T-cell (primary cell): ENCODE data around the gene KIF26A. TPM values are rescaled to one million over a fixed set of nuclear protein-coding genes. Genes with fewer than 3 reads are reported as not detected.

ENCODE experiments used
- ATAC-seq, 4 experiments: fragments of 200-7000 bp in 3 of 4; fragments of 150-1000 bp in 1 of 4; cut with Tn5 transposase; replicated peaks in 1 of 4; 1 replicate in 3 of 4; 2 replicates in 1 of 4; pipeline ENCODE4 v1.10.0; 2021; ENCODE audit warnings: moderate library complexity in 3 of 4, mild to moderate bottlenecking in 2 of 4, moderate number of reproducible peaks in 1 of 4
- CTCF ChIA-PET, 2 donors: fragments of 300-600 bp; sonication (Branson Sonifier 250); formaldehyde crosslinking; loops; one replicate each; lab custom pipeline; 2022; ENCODE audit warnings: antibody characterized with exemption in 2 of 2; lab: Charles Lee
- POLR2A ChIA-PET, 2 donors: fragments of 300-600 bp; sonication (Branson Sonifier 250); formaldehyde crosslinking; loops; one replicate each; lab custom pipeline; 2022; ENCODE audit warnings: antibody characterized with exemption in 2 of 2; lab: Charles Lee
- DNase-seq, 35 experiments: peaks; one replicate each; pipeline versions ENCODE4 v3.0.0 to v3.0.0-alpha.2; 2013 to 2023
- H3K27ac ChIP-seq: one replicate; pipeline ENCODE4 v1.5.1; 2013; ENCODE audit warnings: low read length
- H3K27me3 ChIP-seq, 2 experiments: replicated peaks in 1 of 2; 1 replicate in 1 of 2; 2 replicates in 1 of 2; pipeline versions ENCODE4 v1.6.1 to v1.7.0; 2013; ENCODE audit warnings: low read length in 1 of 2, mixed read lengths in 1 of 2; ENCODE audit not compliant: control insufficient read depth in 2 of 2, insufficient read depth in 2 of 2; ENCODE audit errors: extremely low read depth in 1 of 2
- H3K36me3 ChIP-seq, 2 donors: 1 replicate in 1 of 2; 2 replicates in 1 of 2; pipeline versions ENCODE4 v1.6.1 to v1.7.0; 2013; ENCODE audit warnings: low read length in 1 of 2; ENCODE audit not compliant: control insufficient read depth in 2 of 2, insufficient read depth in 1 of 2; ENCODE audit errors: extremely low read depth in 1 of 2
- H3K4me1 ChIP-seq, 2 experiments: 1 replicate in 1 of 2; 2 replicates in 1 of 2; pipeline versions ENCODE4 v1.6.1 to v1.7.0; 2013; ENCODE audit warnings: low read length in 2 of 2, mixed read lengths in 1 of 2; ENCODE audit not compliant: insufficient read depth in 2 of 2, control insufficient read depth in 1 of 2; ENCODE audit errors: extremely low read depth in 1 of 2
- H3K4me3 ChIP-seq, 2 donors: 1 replicate in 1 of 2; 2 replicates in 1 of 2; pipeline versions ENCODE4 v1.5.1 to v1.7.0; 2013; ENCODE audit warnings: mild to moderate bottlenecking in 2 of 2, low read length in 1 of 2, moderate library complexity in 1 of 2; ENCODE audit not compliant: control insufficient read depth in 1 of 2; ENCODE audit errors: extremely low read depth in 1 of 2
- H3K9me3 ChIP-seq: 2 replicates; pipeline ENCODE4 v1.7.0; 2013
- H3K27ac Mint-ChIP-seq, 2 donors: one replicate each; pipeline ENCODE4 v1.8.0; 2020 to 2021; ENCODE audit warnings: mild to moderate bottlenecking in 2 of 2, mixed read lengths in 2 of 2
- H3K27me3 Mint-ChIP-seq, 2 donors: one replicate each; pipeline ENCODE4 v1.8.0; 2021 to 2022; ENCODE audit warnings: mixed read lengths in 2 of 2
- H3K36me3 Mint-ChIP-seq: one replicate; pipeline ENCODE4 v1.8.0; 2021; ENCODE audit warnings: mixed read lengths
- H3K4me1 Mint-ChIP-seq, 3 donors: one replicate each; pipeline ENCODE4 v1.8.0; 2020 to 2022; ENCODE audit warnings: mixed read lengths in 3 of 3, mild to moderate bottlenecking in 1 of 3
- H3K4me3 Mint-ChIP-seq, 3 donors: one replicate each; pipeline ENCODE4 v1.8.0; 2020 to 2022; ENCODE audit warnings: mild to moderate bottlenecking in 3 of 3, mixed read lengths in 3 of 3, moderate library complexity in 3 of 3
- H3K9me3 Mint-ChIP-seq, 3 donors: one replicate each; pipeline ENCODE4 v1.8.0; 2020 to 2022; ENCODE audit warnings: mixed read lengths in 3 of 3
- WGBS: methylation state at CpG from one replicate; pipeline ENCODE4 v1.1.5; 2013; ENCODE audit warnings: missing lambda C conversion rate; ENCODE audit not compliant: insufficient coverage; 5-methylcytosine and 5-hydroxymethylcytosine counted together
- total RNA-seq, 35 experiments: library from RNA in 6 of 35; stranded (reverse) in 6 of 35; fragments of 120-200 nt in 1 of 35; gene quantifications; one replicate each; pipeline versions ENCODE4 v1.2.1 to v1.2.4 and lab custom pipeline; 2013 to 2026

The KIF26A gene
- 1 to 10 TPM in 1 of 5 donors, under 1 TPM in 4; 0.07 to 1.6 (median 0.44) TPM for total RNA-seq
- 0.52 TPM for total RNA-seq (2013)
- total RNA-seq (lab: John Stamatoyannopoulos, UW) = 0.05 to 3.4 (median 0.68) reads per million in 29 experiments

GRCh38 chr14:104138098-104138717 lies at the start of gene KIF26A:
Gene KIF26A (plus strand): TSS chr14:104138587. CDS start chr14:104138723, 136 bp downstream.
- POLR2A ChIA-PET = interaction anchor here in 1 of 2 donors (0.6 kb wide), 1 partner anchor 15 kb away, joined by 3 read pairs; no protein-coding TSS in a partner anchor
- H3K36me3 ChIP-seq = no peaks in the 10 kb centered on the region
- peaks cover 15 to 42% of the 10 kb centered on the region in 2 donors for H3K27me3 Mint-ChIP-seq
- H3K27ac ChIP-seq = no peak within 1 kb of the TSS
- no peaks in the 10 kb centered on the region for H3K9me3 ChIP-seq
- no peaks in the 10 kb centered on the region for H3K36me3 Mint-ChIP-seq
- no peaks in the 10 kb centered on the region for H3K9me3 Mint-ChIP-seq
- CTCF ChIA-PET = interaction anchor here in 1 of 2 donors (0.9 kb wide), 1 partner anchor 426 kb away, joined by 8 read pairs; no protein-coding TSS in a partner anchor
- under 1% methylated on average over 64 of the region's 77 CpGs for WGBS
- peaks cover 0 to 23% of the 10 kb centered on the region in 2 experiments for H3K4me1 ChIP-seq
- H3K4me1 Mint-ChIP-seq = peaks cover 4 to 10% (median 7%) of the 10 kb centered on the region in 3 donors
- H3K4me3 ChIP-seq = peak within 1 kb of the TSS; percentile 32 to 59
- DNase-seq (peak in 5 of 35 experiments; percentile 12 to 31 (median 20)), ATAC-seq (peak; percentile 35 to 49 (median 38))
- peaks cover 0 to 76% of the 10 kb centered on the region in 2 experiments for H3K27me3 ChIP-seq
- H3K4me3 Mint-ChIP-seq = peak within 1 kb of the TSS; percentile 43 to 67 (median 64)
- H3K27ac Mint-ChIP-seq = no peak within 1 kb of the TSS

GRCh38 chr14:104090071-104090748 lies 48.2 kb upstream of the KIF26A start:
- H3K4me1 ChIP-seq = peaks cover 0 to 11% of the 10 kb centered on the region in 2 experiments
- no peaks in the 10 kb centered on the region for H3K9me3 Mint-ChIP-seq
- WGBS = 88% methylated on average over 13 of the region's 20 CpGs
- peaks cover 0 to 39% of the 10 kb centered on the region in 2 experiments for H3K27me3 ChIP-seq
- H3K27ac ChIP-seq = no peak overlapping the region
- ATAC-seq = no peak
- H3K27me3 Mint-ChIP-seq = peaks cover 7 to 10% of the 10 kb centered on the region in 2 donors
- no peak overlapping the region for H3K4me3 Mint-ChIP-seq
- no peak for DNase-seq
- no peaks in the 10 kb centered on the region for H3K36me3 Mint-ChIP-seq
- H3K27ac Mint-ChIP-seq = no peak overlapping the region
- no peaks in the 10 kb centered on the region for H3K36me3 ChIP-seq
- no peak overlapping the region for H3K4me3 ChIP-seq
- ChIA-PET CTCF (no interaction called here), POLR2A (no interaction called here)
- peaks cover 3 to 7% (median 5%) of the 10 kb centered on the region in 3 donors for H3K4me1 Mint-ChIP-seq
- H3K9me3 ChIP-seq = no peaks in the 10 kb centered on the region

GRCh38 chr14:104091061-104091926 lies 47.1 kb upstream of the KIF26A start:
- no peak overlapping the region for H3K27ac ChIP-seq
- no peak overlapping the region for H3K4me3 Mint-ChIP-seq
- no peaks in the 10 kb centered on the region for H3K36me3 ChIP-seq
- CTCF ChIA-PET = interaction anchor here in 1 of 2 donors (0.6 kb wide), 1 partner anchor 659 kb away, joined by 3 read pairs; no protein-coding TSS in a partner anchor
- DNase-seq = no peak
- peaks cover 3 to 7% (median 5%) of the 10 kb centered on the region in 3 donors for H3K4me1 Mint-ChIP-seq
- WGBS = 79% methylated on average over 25 of the region's 26 CpGs
- no peaks in the 10 kb centered on the region for H3K36me3 Mint-ChIP-seq
- no peak for ATAC-seq
- H3K27ac Mint-ChIP-seq = no peak overlapping the region
- POLR2A ChIA-PET = no interaction called here
- H3K9me3 Mint-ChIP-seq = no peaks in the 10 kb centered on the region
- H3K4me1 ChIP-seq = peaks cover 0 to 7% of the 10 kb centered on the region in 2 experiments
- peaks cover 7 to 13% of the 10 kb centered on the region in 2 donors for H3K27me3 Mint-ChIP-seq
- no peak overlapping the region for H3K4me3 ChIP-seq
- H3K9me3 ChIP-seq = no peaks in the 10 kb centered on the region
- peaks cover 0 to 34% of the 10 kb centered on the region in 2 experiments for H3K27me3 ChIP-seq

GRCh38 chr14:104091927-104092771 lies 46.2 kb upstream of the KIF26A start:
- 84% methylated on average over 16 of the region's 23 CpGs for WGBS
- no peaks in the 10 kb centered on the region for H3K9me3 ChIP-seq
- peaks cover 0 to 26% of the 10 kb centered on the region in 2 experiments for H3K27me3 ChIP-seq
- Mint-ChIP-seq H3K9me3 (no peaks in the 10 kb centered on the region), H3K4me3 (no peak overlapping the region), H3K4me1 (peaks cover 3 to 7% (median 5%) of the 10 kb centered on the region in 3 donors), H3K36me3 (no peaks in the 10 kb centered on the region), H3K27ac (no peak overlapping the region), H3K27me3 (peaks cover 2 to 8% of the 10 kb centered on the region in 2 donors)
- no peak overlapping the region for H3K27ac ChIP-seq
- ATAC-seq (no peak), DNase-seq (no peak)
- H3K4me3 ChIP-seq = no peak overlapping the region
- ChIA-PET POLR2A (no interaction called here), CTCF (no interaction called here)
- H3K4me1 ChIP-seq = peaks cover 0 to 7% of the 10 kb centered on the region in 2 experiments
- H3K36me3 ChIP-seq = no peaks in the 10 kb centered on the region

- 80% methylated on average over 6 of the region's 11 CpGs for WGBS
- Histone ChIP-seq H3K27me3 (peaks cover 0 to 20% of the 10 kb centered on the region in 2 experiments), H3K4me3 (no peak overlapping the region), H3K4me1 (peaks cover 0 to 7% of the 10 kb centered on the region in 2 experiments), H3K9me3 (no peaks in the 10 kb centered on the region), H3K36me3 (no peaks in the 10 kb centered on the region), H3K27ac (no peak overlapping the region)
- H3K27me3 Mint-ChIP-seq = peaks cover 0 to 6% of the 10 kb centered on the region in 2 donors
- H3K9me3 Mint-ChIP-seq = no peaks in the 10 kb centered on the region
- H3K27ac Mint-ChIP-seq = no peak overlapping the region
- H3K36me3 Mint-ChIP-seq = no peaks in the 10 kb centered on the region
- no peak for ATAC-seq
- DNase-seq = no peak
- POLR2A ChIA-PET = no interaction called here
- CTCF ChIA-PET = no interaction called here
- peaks cover 3 to 7% (median 5%) of the 10 kb centered on the region in 3 donors for H3K4me1 Mint-ChIP-seq
- no peak overlapping the region for H3K4me3 Mint-ChIP-seq
Measured at GRCh38 chr14:104092931-104093365, 45.4 kb upstream of the KIF26A start.
